WTC11 (cell line): ENCODE results near the gene ENAH. TPM values are rescaled to one million over a fixed set of nuclear protein-coding genes. Genes with fewer than 3 reads are reported as not detected.
"Not testable (repeated sequence)": the region's sequence is repeated elsewhere in the genome, so short reads cannot be mapped to it uniquely, and the experiment has no call there.

Source experiments
- ATAC-seq: fragments of 200-7000 bp; cut with Tn5 transposase; 2 replicates; pipeline ENCODE4 v1.10.0; 2021; ENCODE audit warnings: mild to moderate bottlenecking, moderate library complexity
- CTCF ChIA-PET: fragments of 300-600 bp; sonication (Branson Sonifier 250); formaldehyde crosslinking; loops from one replicate; lab custom pipeline; 2021; ENCODE audit warnings: antibody characterized with exemption; lab: Charles Lee
- POLR2A ChIA-PET: fragments of 350-600 bp; sonication (Branson Sonifier 250); formaldehyde crosslinking; loops from one replicate; lab custom pipeline; 2021; ENCODE audit warnings: antibody characterized with exemption; lab: Charles Lee
- DNase-seq: peaks from one replicate; pipeline ENCODE4 v3.0.0; 2021; ENCODE audit warnings: low spot score
- H3K27ac Mint-ChIP-seq: 2 replicates; pipeline ENCODE4 v1.8.0; 2021; ENCODE audit warnings: mixed read lengths
- H3K27me3 Mint-ChIP-seq: 2 replicates; pipeline ENCODE4 v1.8.0; 2021; ENCODE audit warnings: low read depth, mild to moderate bottlenecking, moderate library complexity, mixed read lengths
- H3K36me3 Mint-ChIP-seq: 2 replicates; pipeline ENCODE4 v1.8.0; 2021; ENCODE audit warnings: mixed read lengths
- H3K4me1 Mint-ChIP-seq: 2 replicates; pipeline ENCODE4 v1.8.0; 2022; ENCODE audit warnings: mixed read lengths
- H3K4me3 Mint-ChIP-seq: 2 replicates; pipeline ENCODE4 v1.8.0; 2021; ENCODE audit warnings: mild to moderate bottlenecking, moderate library complexity, mixed read lengths
- H3K9me3 Mint-ChIP-seq: 2 replicates; pipeline ENCODE4 v1.8.0; 2021; ENCODE audit warnings: mixed read lengths
- ELF4 ChIP-seq: sonication (generic); formaldehyde crosslinking; IDR thresholded peaks from 2 replicates; pipeline ENCODE4 v1.8.1; 2022; ENCODE audit warnings: low read depth, mild to moderate bottlenecking, moderate library complexity, missing genetic modification reagents
- ESRRA ChIP-seq: sonication (generic); formaldehyde crosslinking; IDR thresholded peaks from 2 replicates; pipeline ENCODE4 v1.8.1; 2022; ENCODE audit warnings: mild to moderate bottlenecking, missing genetic modification reagents, borderline replicate concordance
- FOXP1 ChIP-seq: sonication (generic); formaldehyde crosslinking; IDR thresholded peaks from 2 replicates; pipeline ENCODE4 v1.8.0; 2022; ENCODE audit warnings: missing genetic modification reagents, mild to moderate bottlenecking, moderate library complexity, borderline replicate concordance
- GRHL2 ChIP-seq: fragments of 250-450 bp; sonication (Bioruptor Pico); IDR thresholded peaks from 2 replicates; pipeline ENCODE4 v1.8.0; 2022; ENCODE audit warnings: mild to moderate bottlenecking, moderate library complexity; ENCODE audit not compliant: insufficient replicate concordance, severe bottlenecking
- JUN ChIP-seq: sonication (generic); formaldehyde crosslinking; IDR thresholded peaks from 2 replicates; pipeline ENCODE4 v1.8.0; 2023; ENCODE audit warnings: mild to moderate bottlenecking, missing genetic modification reagents
- MXD4 ChIP-seq: fragments of 250-450 bp; sonication (Bioruptor Pico); IDR thresholded peaks from 2 replicates; pipeline ENCODE4 v1.8.0; 2021; ENCODE audit warnings: mild to moderate bottlenecking, moderate library complexity, borderline replicate concordance
- NFE2L1 ChIP-seq: sonication (generic); formaldehyde crosslinking; IDR thresholded peaks from 2 replicates; pipeline ENCODE4 v1.8.1; 2023; ENCODE audit warnings: missing genetic modification reagents
- NR1H2 ChIP-seq: sonication (generic); formaldehyde crosslinking; IDR thresholded peaks from 2 replicates; pipeline ENCODE4 v1.9.0; 2021; ENCODE audit warnings: mild to moderate bottlenecking, moderate library complexity, missing genetic modification reagents
- SP1 ChIP-seq: sonication (generic); formaldehyde crosslinking; conservative IDR thresholded peaks from 2 replicates; pipeline ENCODE4 v1.8.1; 2022; ENCODE audit warnings: missing genetic modification reagents
- ZBTB21 ChIP-seq: sonication (generic); formaldehyde crosslinking; IDR thresholded peaks from 2 replicates; pipeline ENCODE4 v1.8.1; 2023; ENCODE audit warnings: mild to moderate bottlenecking, missing genetic modification reagents, borderline replicate concordance
- ZNF219 ChIP-seq: sonication (generic); formaldehyde crosslinking; IDR thresholded peaks from 2 replicates; pipeline ENCODE4 v1.8.0; 2023; ENCODE audit warnings: missing genetic modification reagents, mild to moderate bottlenecking, borderline replicate concordance
- ZNF532 ChIP-seq: fragments of 250-450 bp; sonication (Bioruptor Pico); IDR thresholded peaks from 2 replicates; pipeline ENCODE4 v1.9.0; 2021; ENCODE audit warnings: mild to moderate bottlenecking, borderline replicate concordance
- total RNA-seq: library from RNA; stranded (reverse); gene quantifications from 3 replicates; pipeline ENCODE4 v1.2.3, GENCODE V29; 2021
- TF ChIP-seq, protein P1 (sequence below): sonication (generic); formaldehyde crosslinking; IDR thresholded peaks from 2 replicates; pipeline ENCODE4 v1.8.0; 2022; ENCODE audit warnings: missing genetic modification reagents
- TF ChIP-seq, protein P2 (sequence below): sonication (generic); formaldehyde crosslinking; IDR thresholded peaks from 2 replicates; pipeline ENCODE4 v1.8.0; 2022; ENCODE audit warnings: mild to moderate bottlenecking, missing genetic modification reagents
- TF ChIP-seq, protein P3 (sequence below): fragments of 250-450 bp; sonication (Bioruptor Pico); IDR thresholded peaks from 2 replicates; pipeline ENCODE4 v2.1.2; 2022; ENCODE audit warnings: mild to moderate bottlenecking, moderate library complexity

The ENAH gene
- total RNA-seq, 1 experiment from 2014 or later = 227 TPM

DNA sequence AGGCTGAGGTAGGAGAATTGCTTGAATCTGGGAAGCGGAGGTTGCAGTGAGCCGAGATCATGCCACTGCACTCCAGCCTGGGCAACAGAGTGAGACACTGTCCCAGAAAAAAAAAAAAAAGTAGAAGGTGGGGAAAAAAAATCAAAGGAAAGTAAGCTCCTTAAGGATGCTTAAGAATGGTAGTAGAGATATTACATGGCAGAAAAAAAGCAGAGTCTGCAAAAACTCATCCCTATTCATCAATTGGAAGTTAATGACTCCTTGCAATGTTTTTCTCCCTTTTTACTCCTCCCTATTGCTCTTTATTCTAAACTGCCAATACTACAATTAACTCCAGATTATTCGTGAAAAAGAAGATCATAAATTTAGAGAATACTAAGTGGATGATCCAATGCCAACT, 23.4 kb downstream of the ENAH start:
- DNase-seq = no peak
- CTCF ChIA-PET = no interaction called here
- peak overlapping the region; percentile 75 for H3K27ac Mint-ChIP-seq

DNA sequence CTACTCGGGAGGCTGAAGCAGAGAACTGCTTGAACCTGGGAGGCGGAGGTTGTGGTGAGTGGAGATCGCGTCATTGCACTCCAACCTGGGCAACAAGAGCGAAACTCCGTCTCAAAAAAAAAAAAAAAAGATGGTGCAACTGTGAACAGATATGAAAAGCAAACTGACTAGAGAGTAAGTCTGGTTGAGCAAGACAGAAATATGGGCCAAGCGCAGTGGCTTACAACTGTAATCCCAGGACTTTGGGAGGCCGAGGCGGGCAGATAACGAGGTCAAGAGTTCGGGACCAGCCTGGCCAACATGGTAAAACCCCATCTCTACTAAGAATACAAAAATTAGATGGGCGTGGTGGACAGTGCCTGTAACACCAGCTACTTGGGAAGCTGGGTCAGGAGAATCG, 24.1 kb downstream of the ENAH start:
- POLR2A ChIA-PET = not testable (repeated sequence)

More for the DNA sequence above, 23.4 kb downstream of the ENAH start:
- Mint-ChIP-seq H3K9me3 (no peaks in the 10 kb centered on the region), H3K27me3 (no peaks in the 10 kb centered on the region), H3K4me1 (peaks cover 69% of the 10 kb centered on the region), H3K36me3 (0 out of 2 replicates have a peak, but pooled peaks cover 3% of the 10 kb centered on the region), H3K4me3 (no peak overlapping the region)
- POLR2A ChIA-PET = no interaction called here
- TF ChIP-seq NFE2L1 = no peak
- TF ChIP-seq SP1 = no peak
- TF ChIP-seq JUN (CRISPR knock-in tag) = no peak
- ATAC-seq = no peak

DNA sequence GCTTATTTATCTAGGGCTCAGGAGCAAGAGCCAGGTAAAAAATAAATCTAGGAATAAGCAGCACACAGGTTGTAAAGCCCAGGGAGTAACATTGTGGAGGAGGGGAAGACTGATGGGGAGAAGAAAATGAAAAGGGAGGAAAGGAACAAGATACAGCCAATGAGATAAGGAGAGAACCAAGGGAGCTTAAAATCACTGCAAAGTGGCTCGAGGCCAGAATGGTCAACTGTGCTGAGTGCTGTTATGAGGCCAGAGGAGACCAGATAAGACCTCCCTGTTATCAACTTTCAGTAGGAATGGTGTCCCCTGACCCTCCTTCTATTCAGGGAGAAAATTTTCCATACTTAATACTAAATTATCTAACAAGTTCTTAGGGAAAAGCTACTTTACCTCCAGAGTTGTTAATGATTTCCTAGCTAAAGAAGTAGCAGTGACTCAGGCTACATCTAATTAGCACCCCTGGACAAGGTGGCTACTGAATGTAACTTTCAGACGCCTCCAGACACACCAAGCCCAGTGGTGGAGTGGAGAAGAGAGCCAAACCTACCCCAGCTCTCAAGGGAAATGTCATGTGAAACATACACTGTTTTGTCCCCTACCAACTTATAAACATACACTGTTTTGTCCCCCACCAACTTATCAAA, 25.5 kb downstream of the ENAH start:
- TF ChIP-seq, protein P1, sequence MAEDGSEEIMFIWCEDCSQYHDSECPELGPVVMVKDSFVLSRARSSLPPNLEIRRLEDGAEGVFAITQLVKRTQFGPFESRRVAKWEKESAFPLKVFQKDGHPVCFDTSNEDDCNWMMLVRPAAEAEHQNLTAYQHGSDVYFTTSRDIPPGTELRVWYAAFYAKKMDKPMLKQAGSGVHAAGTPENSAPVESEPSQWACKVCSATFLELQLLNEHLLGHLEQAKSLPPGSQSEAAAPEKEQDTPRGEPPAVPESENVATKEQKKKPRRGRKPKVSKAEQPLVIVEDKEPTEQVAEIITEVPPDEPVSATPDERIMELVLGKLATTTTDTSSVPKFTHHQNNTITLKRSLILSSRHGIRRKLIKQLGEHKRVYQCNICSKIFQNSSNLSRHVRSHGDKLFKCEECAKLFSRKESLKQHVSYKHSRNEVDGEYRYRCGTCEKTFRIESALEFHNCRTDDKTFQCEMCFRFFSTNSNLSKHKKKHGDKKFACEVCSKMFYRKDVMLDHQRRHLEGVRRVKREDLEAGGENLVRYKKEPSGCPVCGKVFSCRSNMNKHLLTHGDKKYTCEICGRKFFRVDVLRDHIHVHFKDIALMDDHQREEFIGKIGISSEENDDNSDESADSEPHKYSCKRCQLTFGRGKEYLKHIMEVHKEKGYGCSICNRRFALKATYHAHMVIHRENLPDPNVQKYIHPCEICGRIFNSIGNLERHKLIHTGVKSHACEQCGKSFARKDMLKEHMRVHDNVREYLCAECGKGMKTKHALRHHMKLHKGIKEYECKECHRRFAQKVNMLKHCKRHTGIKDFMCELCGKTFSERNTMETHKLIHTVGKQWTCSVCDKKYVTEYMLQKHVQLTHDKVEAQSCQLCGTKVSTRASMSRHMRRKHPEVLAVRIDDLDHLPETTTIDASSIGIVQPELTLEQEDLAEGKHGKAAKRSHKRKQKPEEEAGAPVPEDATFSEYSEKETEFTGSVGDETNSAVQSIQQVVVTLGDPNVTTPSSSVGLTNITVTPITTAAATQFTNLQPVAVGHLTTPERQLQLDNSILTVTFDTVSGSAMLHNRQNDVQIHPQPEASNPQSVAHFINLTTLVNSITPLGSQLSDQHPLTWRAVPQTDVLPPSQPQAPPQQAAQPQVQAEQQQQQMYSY (CRISPR knock-in tag) = no peak
- TF ChIP-seq, protein P2, sequence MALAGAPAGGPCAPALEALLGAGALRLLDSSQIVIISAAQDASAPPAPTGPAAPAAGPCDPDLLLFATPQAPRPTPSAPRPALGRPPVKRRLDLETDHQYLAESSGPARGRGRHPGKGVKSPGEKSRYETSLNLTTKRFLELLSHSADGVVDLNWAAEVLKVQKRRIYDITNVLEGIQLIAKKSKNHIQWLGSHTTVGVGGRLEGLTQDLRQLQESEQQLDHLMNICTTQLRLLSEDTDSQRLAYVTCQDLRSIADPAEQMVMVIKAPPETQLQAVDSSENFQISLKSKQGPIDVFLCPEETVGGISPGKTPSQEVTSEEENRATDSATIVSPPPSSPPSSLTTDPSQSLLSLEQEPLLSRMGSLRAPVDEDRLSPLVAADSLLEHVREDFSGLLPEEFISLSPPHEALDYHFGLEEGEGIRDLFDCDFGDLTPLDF (CRISPR knock-in tag) = no peak
- TF ChIP-seq GRHL2 (CRISPR knock-in tag) (no peak), MXD4 (CRISPR knock-in tag) (no peak), FOXP1 (CRISPR knock-in tag) (no peak), ESRRA (CRISPR knock-in tag) (no peak), ZNF532 (CRISPR knock-in tag) (no peak), NR1H2 (CRISPR knock-in tag) (no peak), ZNF219 (CRISPR knock-in tag) (no peak), ZBTB21 (CRISPR knock-in tag) (no peak), ELF4 (CRISPR knock-in tag) (no peak)
- TF ChIP-seq, protein P3, sequence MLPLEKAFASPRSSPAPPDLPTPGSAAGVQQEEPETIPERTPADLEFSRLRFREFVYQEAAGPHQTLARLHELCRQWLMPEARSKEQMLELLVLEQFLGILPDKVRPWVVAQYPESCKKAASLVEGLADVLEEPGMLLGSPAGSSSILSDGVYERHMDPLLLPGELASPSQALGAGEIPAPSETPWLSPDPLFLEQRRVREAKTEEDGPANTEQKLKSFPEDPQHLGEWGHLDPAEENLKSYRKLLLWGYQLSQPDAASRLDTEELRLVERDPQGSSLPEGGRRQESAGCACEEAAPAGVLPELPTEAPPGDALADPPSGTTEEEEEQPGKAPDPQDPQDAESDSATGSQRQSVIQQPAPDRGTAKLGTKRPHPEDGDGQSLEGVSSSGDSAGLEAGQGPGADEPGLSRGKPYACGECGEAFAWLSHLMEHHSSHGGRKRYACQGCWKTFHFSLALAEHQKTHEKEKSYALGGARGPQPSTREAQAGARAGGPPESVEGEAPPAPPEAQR (CRISPR knock-in tag) = no peak
- TF ChIP-seq, all 79 proteins: peak for 0
- H3K4me1 Mint-ChIP-seq = peaks cover 62% of the 10 kb centered on the region

More for the DNA sequence above, 24.1 kb downstream of the ENAH start:
- H3K4me3 Mint-ChIP-seq, DNase-seq, H3K36me3 Mint-ChIP-seq, ATAC-seq, CTCF ChIA-PET, H3K27me3 Mint-ChIP-seq, H3K9me3 Mint-ChIP-seq: not testable (repeated sequence)
- Mint-ChIP-seq H3K4me1 (peaks cover 67% of the 10 kb centered on the region), H3K27ac (peak overlapping the region; percentile 41; the same call in 1 of the 2 replicates)

More for the DNA sequence above, 25.5 kb downstream of the ENAH start:
- no peak for DNase-seq
- POLR2A ChIA-PET = interaction anchor here (0.5 to 0.6 kb wide), 2 partner anchors 18 to 79 kb away, joined by 5 to 10 read pairs; no protein-coding TSS in a partner anchor
- CTCF ChIA-PET = interaction anchor here (0.5 to 2.1 kb wide), 4 partner anchors 22 to 153 kb away, joined by 3 to 6 read pairs (median 4); no protein-coding TSS in a partner anchor
- Mint-ChIP-seq H3K27me3 (no peaks in the 10 kb centered on the region), H3K9me3 (no peaks in the 10 kb centered on the region), H3K36me3 (peaks cover 10% of the 10 kb centered on the region), H3K27ac (peak overlapping the region; percentile 5; the same call in 1 of the 2 replicates), H3K4me3 (no peak overlapping the region)
- 0 out of 2 replicates have a peak, but pooled peaks have one; percentile 30 for ATAC-seq
